K562 (cell line): ENCODE measurements around the gene SH3BGRL3. TPM values are rescaled to one million over a fixed set of nuclear protein-coding genes. Genes with fewer than 3 reads are reported as not detected.

Experiments
- ATAC-seq: fragments of 200-7000 bp; cut with Tn5 transposase; 3 replicates; pipeline ENCODE4 v1.9.1; 2020; ENCODE audit warnings: moderate library complexity
- BruUV-seq: library from RNA; stranded (reverse); fragments of 400-500 nt; replicated peaks from 2 replicates; lab custom pipeline; 2021; lab: Mats Ljungman, UMichigan
- CTCF ChIA-PET: fragments of 300-600 bp; formaldehyde crosslinking; extraction: SDS; loops from one replicate; lab custom pipeline; 2021; ENCODE audit warnings: low intra/inter-chr PET ratio; lab: Yijun Ruan, JAX
- POLR2A ChIA-PET: fragments of 300-600, 350-650 bp; sonication (Branson Sonifier 250); formaldehyde crosslinking; extraction: SDS; loops from one replicate; lab custom pipeline; 2021; ENCODE audit warnings: antibody characterized with exemption, inconsistent platforms; lab: Yijun Ruan, JAX
- DNase-seq, 4 experiments: peaks; one replicate each; pipeline versions ENCODE4 v3.0.0 to v3.0.0-alpha.2; 2011 to 2018; ENCODE audit warnings: low spot score in 3 of 4, mixed read lengths in 3 of 4; ENCODE audit errors: extremely low read depth in 1 of 4
- FAIRE-seq: peaks from 2 replicates; lab custom pipeline; 2011; peaks lifted over from hg19 to GRCh38; lab: Jason Lieb, UNC
- H2AFZ ChIP-seq: 2 replicates; pipeline ENCODE4 v1.6.0; 2011; ENCODE audit warnings: low read depth, low read length, control low read depth, inconsistent platforms
- H3K27ac ChIP-seq: fragments of 200-600 bp; 3 replicates; pipeline ENCODE4 v1.8.0; 2011; ENCODE audit warnings: low read depth, mild to moderate bottlenecking, control low read depth, inconsistent platforms, low read length, moderate library complexity, mixed read lengths; ENCODE audit errors: extremely low read depth
- H3K27me3 ChIP-seq, 2 experiments: fragments of 300-600 bp in 1 of 2; 2 replicates in 1 of 2; 3 replicates in 1 of 2; pipeline versions ENCODE4 v1.6.0 to v1.8.0; 2011; ENCODE audit warnings: inconsistent platforms in 2 of 2, low read length in 2 of 2, mild to moderate bottlenecking in 1 of 2, mixed read lengths in 1 of 2, moderate library complexity in 1 of 2; ENCODE audit not compliant: control insufficient read depth in 2 of 2, insufficient read depth in 2 of 2
- H3K36me3 ChIP-seq: fragments of 300-600 bp; 3 replicates; pipeline ENCODE4 v1.8.0; 2011; ENCODE audit warnings: mild to moderate bottlenecking, low read length, inconsistent platforms; ENCODE audit not compliant: control insufficient read depth, insufficient read depth
- H3K4me1 ChIP-seq, 2 experiments: fragments of 200-600 bp in 1 of 2; replicated peaks in 1 of 2; 2 replicates in 1 of 2; 3 replicates in 1 of 2; pipeline versions ENCODE4 v1.5.1 to v1.8.0; 2011; ENCODE audit warnings: inconsistent platforms in 2 of 2, low read length in 2 of 2, mild to moderate bottlenecking in 1 of 2, mixed read lengths in 1 of 2, moderate library complexity in 1 of 2; ENCODE audit not compliant: control insufficient read depth in 2 of 2, insufficient read depth in 2 of 2
- H3K4me2 ChIP-seq: 2 replicates; pipeline ENCODE4 v1.6.1; 2011; ENCODE audit warnings: low read length, control low read depth, inconsistent platforms, mixed read lengths; ENCODE audit not compliant: insufficient read depth
- H3K4me3 ChIP-seq: fragments of 200-600 bp; sonication (generic), shearing (Covaris generic); 2 replicates; pipeline ENCODE4 v1.5.1; 2016; ENCODE audit warnings: control low read depth, inconsistent platforms
- H3K79me2 ChIP-seq: fragments of 200-600 bp; 3 replicates; pipeline ENCODE4 v1.8.0; 2011; ENCODE audit warnings: low read length, inconsistent platforms; ENCODE audit not compliant: control insufficient read depth, insufficient read depth
- H3K9ac ChIP-seq, 2 experiments: 2 replicates each; pipeline versions ENCODE4 v1.6.0 to v1.6.1; 2011; ENCODE audit warnings: low read depth in 2 of 2, low read length in 2 of 2, control low read depth in 1 of 2, inconsistent platforms in 1 of 2, mild to moderate bottlenecking in 1 of 2, mixed read lengths in 1 of 2; ENCODE audit not compliant: insufficient read depth in 1 of 2
- H3K9me1 ChIP-seq: one replicate; pipeline ENCODE4 v1.6.0; 2011; ENCODE audit warnings: inconsistent platforms, mild to moderate bottlenecking, low read length, moderate library complexity; ENCODE audit not compliant: control insufficient read depth, insufficient read depth
- H3K9me3 ChIP-seq: replicated peaks from 2 replicates; pipeline ENCODE4 v1.5.1; 2011; ENCODE audit warnings: low read depth, low read length, inconsistent platforms; ENCODE audit not compliant: control insufficient read depth, insufficient read depth
- H4K20me1 ChIP-seq: replicated peaks from 2 replicates; pipeline ENCODE4 v1.6.1; 2011; ENCODE audit warnings: low read length, inconsistent platforms, mixed read lengths; ENCODE audit not compliant: control insufficient read depth, insufficient read depth
- CAMTA2 ChIP-seq: fragments of 250-450 bp; sonication (Bioruptor Pico); conservative IDR thresholded peaks from 2 replicates; pipeline ENCODE4 v1.5.1; 2022
- CBFA2T3 ChIP-seq: fragments of 450-650 bp; IDR thresholded peaks from 2 replicates; pipeline ENCODE4 v1.6.1; 2017
- EWSR1 ChIP-seq: fragments of 450-650 bp; IDR thresholded peaks from 2 replicates; pipeline ENCODE4 v1.6.1; 2018; ENCODE audit warnings: borderline replicate concordance, mild to moderate bottlenecking, low read depth, moderate library complexity; ENCODE audit not compliant: partially characterized antibody
- KAT2B ChIP-seq: IDR thresholded peaks from one replicate; pipeline ENCODE4 v1.6.1; 2012; ENCODE audit warnings: low read depth, mild to moderate bottlenecking, control low read depth, inconsistent platforms, low read length, moderate library complexity
- NFRKB ChIP-seq: fragments of 450-650 bp; IDR thresholded peaks from 2 replicates; pipeline ENCODE4 v1.6.1; 2016; ENCODE audit warnings: low read depth
- YY1 ChIP-seq, 3 experiments: IDR thresholded peaks; 2 replicates each; pipeline ENCODE4 v1.6.1; 2011; ENCODE audit warnings: low read length in 2 of 3, mild to moderate bottlenecking in 2 of 3, moderate library complexity in 2 of 3, borderline replicate concordance in 1 of 3, control low read depth in 1 of 3, low read depth in 1 of 3; ENCODE audit not compliant: insufficient read depth in 3 of 3, insufficient replicate concordance in 2 of 3, control insufficient read depth in 1 of 3, insufficient read length in 1 of 3; ENCODE audit errors: extremely low read depth in 1 of 3
- ZSCAN32 ChIP-seq: fragments of 450-650 bp; formaldehyde crosslinking; IDR thresholded peaks from 2 replicates; pipeline ENCODE4 v1.4.0; 2020; ENCODE audit warnings: mild to moderate bottlenecking, moderate library complexity
- WGBS: fragments of 100-300 bp; shearing (Covaris generic); methylation state at CpG from one replicate; pipeline ENCODE4 v1.1.6; 2016; ENCODE audit warnings: low coverage, mixed read lengths; ENCODE audit not compliant: insufficient coverage; ENCODE audit errors: missing lambda C conversion rate; 5-methylcytosine and 5-hydroxymethylcytosine counted together
- in situ Hi-C: fragments of 300-500 bp; cut with MboI; formaldehyde crosslinking; loops from 4 replicates; pipeline ENCODE4 v1.15.0; 2018; ENCODE audit warnings: inconsistent platforms, mixed read lengths
- intact Hi-C: fragments of 100-400 bp; cut with micrococcal nuclease; formaldehyde crosslinking; loops from 2 replicates; pipeline ENCODE4 v1.14.2; 2022
- polyA plus RNA-seq, 8 experiments: library from polyadenylated mRNA; depleted of rRNA in 4 of 8; stranded (reverse) in 5 of 8; unstranded in 3 of 8; fragments of >200 nt; fragmentation: Nextera tagmentation in 2 of 8; fragmentation: Illumina TruSeq in 1 of 8; extraction: Ambion mirVana in 2 of 8; extraction: Trizol in 1 of 8; gene quantifications; 2 replicates each; pipeline versions ENCODE4 v1.2.1 to v1.2.3, GENCODE V29; 2011 to 2014; ENCODE audit warnings: inconsistent platforms in 1 of 8, missing spikeins in 1 of 8
- total RNA-seq, 7 experiments: library from RNA; depleted of rRNA in 6 of 7; stranded (reverse); fragments of >200 nt in 6 of 7; fragmentation: Illumina TruSeq in 2 of 7; extraction: Trizol in 2 of 7; gene quantifications; 2 replicates each; pipeline versions ENCODE4 v1.2.1 to v1.2.3, GENCODE V29; 2011 to 2021; ENCODE audit warnings: low replicate concordance in 1 of 7
- TF ChIP-seq, protein P1 (sequence below): IDR thresholded peaks from 2 replicates; pipeline ENCODE4 v1.6.1; 2012; ENCODE audit warnings: low read depth, low read length, improper control_type of control experiment, borderline replicate concordance
- TF ChIP-seq, protein P2 (sequence below): sonication (generic); formaldehyde crosslinking; IDR thresholded peaks from 2 replicates; pipeline ENCODE4 v1.8.0; 2023; ENCODE audit warnings: mild to moderate bottlenecking, missing genetic modification reagents

SH3BGRL3 gene
- total and polyA plus RNA-seq, 9 of the 15 experiments (the other 6 are each of a cell fraction or from before 2014, with no cell fraction given), result 30.3 to 140 (median 54.2) TPM

DNA sequence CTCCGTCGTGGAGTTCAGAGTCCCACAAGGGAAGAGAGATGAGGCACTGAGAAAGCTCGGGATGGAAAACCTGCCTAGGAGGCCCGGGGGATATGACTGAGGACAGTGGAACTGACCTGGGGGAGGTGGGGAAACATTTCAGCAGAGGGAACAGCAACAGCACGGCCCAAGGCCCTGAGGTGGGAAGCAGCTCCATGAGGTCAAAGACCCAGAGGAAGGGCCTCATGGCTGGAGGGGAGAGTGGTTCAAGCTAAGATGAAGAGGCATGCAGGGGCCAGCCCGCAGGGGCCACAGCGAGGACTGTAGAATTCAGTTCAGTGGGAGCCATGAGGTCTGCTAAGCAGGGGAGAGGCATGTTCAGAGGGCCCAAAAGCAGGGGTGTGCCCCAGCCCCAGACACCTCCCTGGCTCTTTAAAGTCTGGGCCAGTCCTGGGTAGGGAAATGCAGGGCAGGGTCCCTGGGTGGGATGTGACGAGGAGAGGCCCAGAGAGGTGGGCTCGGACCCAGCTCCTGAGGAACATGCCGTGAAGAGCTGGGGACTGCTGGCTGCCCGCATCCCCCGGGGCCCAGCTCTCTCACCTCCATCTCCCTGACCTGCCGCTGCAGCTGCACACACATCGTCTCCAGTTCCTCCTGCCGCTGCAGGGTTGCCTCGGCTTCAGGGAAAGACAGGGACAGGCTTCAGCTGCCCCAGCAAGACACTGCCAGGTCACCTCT, 16.6 kb downstream of the SH3BGRL3 start:
- ATAC-seq (no peak), FAIRE-seq (no peak), DNase-seq (no peak)
- ChIA-PET POLR2A (interaction anchor here (0.5 to 2.1 kb wide), 5 partner anchors 11 to 29 kb away, joined by 3 to 5 read pairs (median 3); partner anchors contain the start of gene SH3BGRL3), CTCF (no interaction called here)
- no peaks in the 10 kb centered on the region for H3K9me1 ChIP-seq
- H3K4me3 ChIP-seq, result no peak overlapping the region
- intact Hi-C loops, result no loop called here
- no peaks in the 10 kb centered on the region for H3K9me3 ChIP-seq
- in situ Hi-C loops, result no loop called here
- H4K20me1 ChIP-seq, result no peaks in the 10 kb centered on the region
- no TSS peak for BruUV-seq
- no peaks in the 10 kb centered on the region for H3K79me2 ChIP-seq
- TF ChIP-seq YY1 (IDR thresholded peaks at IDR 0.05; ENCODE audit: borderline replicate concordance in 1 of 3, control insufficient read depth in 1 of 3, extremely low read depth in 1 of 3, insufficient read depth in 3 of 3, insufficient read length in 1 of 3, insufficient replicate concordance in 2 of 3, low read depth in 1 of 3, low read length in 2 of 3), result no peak
- TF ChIP-seq CBFA2T3, result no peak
- TF ChIP-seq NFRKB, result no peak
- TF ChIP-seq EWSR1, result no peak
- TF ChIP-seq ZSCAN32 (CRISPR knock-in tag), result no peak
- TF ChIP-seq KAT2B, result no peak
- TF ChIP-seq CAMTA2, result no peak
- TF ChIP-seq, protein P1, sequence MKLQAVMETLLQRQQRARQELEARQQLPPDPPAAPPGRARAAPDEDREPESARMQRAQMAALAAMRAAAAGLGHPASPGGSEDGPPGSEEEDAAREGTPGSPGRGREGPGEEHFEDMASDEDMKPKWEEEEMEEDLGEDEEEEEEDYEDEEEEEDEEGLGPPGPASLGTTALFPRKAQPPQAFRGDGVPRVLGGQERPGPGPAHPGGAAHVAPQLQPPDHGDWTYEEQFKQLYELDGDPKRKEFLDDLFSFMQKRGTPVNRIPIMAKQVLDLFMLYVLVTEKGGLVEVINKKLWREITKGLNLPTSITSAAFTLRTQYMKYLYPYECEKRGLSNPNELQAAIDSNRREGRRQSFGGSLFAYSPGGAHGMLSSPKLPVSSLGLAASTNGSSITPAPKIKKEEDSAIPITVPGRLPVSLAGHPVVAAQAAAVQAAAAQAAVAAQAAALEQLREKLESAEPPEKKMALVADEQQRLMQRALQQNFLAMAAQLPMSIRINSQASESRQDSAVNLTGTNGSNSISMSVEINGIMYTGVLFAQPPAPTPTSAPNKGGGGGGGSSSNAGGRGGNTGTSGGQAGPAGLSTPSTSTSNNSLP, result no peak
- TF ChIP-seq, protein P2, sequence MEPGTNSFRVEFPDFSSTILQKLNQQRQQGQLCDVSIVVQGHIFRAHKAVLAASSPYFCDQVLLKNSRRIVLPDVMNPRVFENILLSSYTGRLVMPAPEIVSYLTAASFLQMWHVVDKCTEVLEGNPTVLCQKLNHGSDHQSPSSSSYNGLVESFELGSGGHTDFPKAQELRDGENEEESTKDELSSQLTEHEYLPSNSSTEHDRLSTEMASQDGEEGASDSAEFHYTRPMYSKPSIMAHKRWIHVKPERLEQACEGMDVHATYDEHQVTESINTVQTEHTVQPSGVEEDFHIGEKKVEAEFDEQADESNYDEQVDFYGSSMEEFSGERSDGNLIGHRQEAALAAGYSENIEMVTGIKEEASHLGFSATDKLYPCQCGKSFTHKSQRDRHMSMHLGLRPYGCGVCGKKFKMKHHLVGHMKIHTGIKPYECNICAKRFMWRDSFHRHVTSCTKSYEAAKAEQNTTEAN, result no peak
- peak overlapping the region in 1 of 2 experiments; percentile 73; a peak in 2 of 4 replicates for H3K9ac ChIP-seq
- H3K27me3 ChIP-seq, result no peaks in the 10 kb centered on the region
- H3K36me3 ChIP-seq, result peaks cover 28% of the 10 kb centered on the region; the same call in 1 of the 3 replicates
- no peak overlapping the region for H3K27ac ChIP-seq
- H3K4me1 ChIP-seq, result peaks cover 5 to 35% of the 10 kb centered on the region in 2 experiments; a peak in 4 of 5 replicates
- WGBS, result 66% methylated on average over 12 of the region's 16 CpGs
- H3K4me2 ChIP-seq, result no peak overlapping the region
- no peak overlapping the region for H2AFZ ChIP-seq
